Bronchial epithelial cell (primary cell): ENCODE results near the gene PPAT. TPM values are rescaled to one million over a fixed set of nuclear protein-coding genes. Genes with fewer than 3 reads are reported as not detected.

Experiments
- DNase-seq: peaks from one replicate; pipeline ENCODE4 v3.0.0-alpha.2; 2010; ENCODE audit warnings: low read depth
- FAIRE-seq: peaks from 2 replicates; lab custom pipeline; 2011; peaks lifted over from hg19 to GRCh38; lab: Jason Lieb, UNC
- H3K27me3 ChIP-seq: 2 replicates; pipeline ENCODE4 v1.5.1; 2011; ENCODE audit warnings: low read length; ENCODE audit not compliant: control insufficient read depth, insufficient read depth
- H3K36me3 ChIP-seq: 2 replicates; pipeline ENCODE4 v1.5.1; 2011; ENCODE audit warnings: low read length; ENCODE audit not compliant: control insufficient read depth, insufficient read depth
- H3K4me3 ChIP-seq: 2 replicates; pipeline ENCODE4 v1.5.1; 2011; ENCODE audit warnings: mild to moderate bottlenecking, low read depth, low read length, control low read depth
- total RNA-seq: library from RNA; depleted of rRNA; stranded (reverse); fragments of >200 nt; gene quantifications from 2 replicates; pipeline ENCODE4 v1.2.1, GENCODE V29; 2014
- TF ChIP-seq, protein P1 (sequence below): IDR thresholded peaks from 2 replicates; pipeline ENCODE4 v1.5.1; 2011; ENCODE audit warnings: mild to moderate bottlenecking, moderate library complexity, low read length, control low read depth, inconsistent platforms; ENCODE audit not compliant: insufficient read depth, severe bottlenecking

Gene PPAT
- total RNA-seq, 1 donor from 2014 or later, result 33.2 TPM

DNA sequence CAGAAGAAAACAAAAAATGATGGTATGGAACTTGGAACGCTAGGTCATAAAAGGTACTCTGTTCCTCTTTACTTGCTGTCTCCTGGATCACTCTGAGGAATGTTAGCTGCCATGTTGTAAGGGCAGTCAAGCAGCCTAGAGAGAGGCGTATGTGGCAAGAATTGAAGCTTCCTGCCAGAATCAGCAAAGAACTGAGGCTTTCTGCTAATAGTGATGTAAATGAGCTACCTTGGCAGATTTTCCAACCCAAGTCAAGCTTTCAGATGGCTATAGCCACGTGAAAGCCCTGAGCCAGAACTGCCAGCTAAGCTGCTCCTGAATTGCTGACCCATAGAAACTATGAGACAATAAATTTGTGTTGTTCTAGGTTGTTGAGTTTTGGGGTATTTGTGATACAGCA is 86.8 kb downstream of the PPAT start:
- DNase-seq (no peak), FAIRE-seq (no peak)
- TF ChIP-seq, protein P1, sequence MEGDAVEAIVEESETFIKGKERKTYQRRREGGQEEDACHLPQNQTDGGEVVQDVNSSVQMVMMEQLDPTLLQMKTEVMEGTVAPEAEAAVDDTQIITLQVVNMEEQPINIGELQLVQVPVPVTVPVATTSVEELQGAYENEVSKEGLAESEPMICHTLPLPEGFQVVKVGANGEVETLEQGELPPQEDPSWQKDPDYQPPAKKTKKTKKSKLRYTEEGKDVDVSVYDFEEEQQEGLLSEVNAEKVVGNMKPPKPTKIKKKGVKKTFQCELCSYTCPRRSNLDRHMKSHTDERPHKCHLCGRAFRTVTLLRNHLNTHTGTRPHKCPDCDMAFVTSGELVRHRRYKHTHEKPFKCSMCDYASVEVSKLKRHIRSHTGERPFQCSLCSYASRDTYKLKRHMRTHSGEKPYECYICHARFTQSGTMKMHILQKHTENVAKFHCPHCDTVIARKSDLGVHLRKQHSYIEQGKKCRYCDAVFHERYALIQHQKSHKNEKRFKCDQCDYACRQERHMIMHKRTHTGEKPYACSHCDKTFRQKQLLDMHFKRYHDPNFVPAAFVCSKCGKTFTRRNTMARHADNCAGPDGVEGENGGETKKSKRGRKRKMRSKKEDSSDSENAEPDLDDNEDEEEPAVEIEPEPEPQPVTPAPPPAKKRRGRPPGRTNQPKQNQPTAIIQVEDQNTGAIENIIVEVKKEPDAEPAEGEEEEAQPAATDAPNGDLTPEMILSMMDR, result no peak
- Histone ChIP-seq H3K27me3 (no peaks in the 10 kb centered on the region), H3K36me3 (peaks cover 2% of the 10 kb centered on the region), H3K4me3 (no peak overlapping the region)

DNA sequence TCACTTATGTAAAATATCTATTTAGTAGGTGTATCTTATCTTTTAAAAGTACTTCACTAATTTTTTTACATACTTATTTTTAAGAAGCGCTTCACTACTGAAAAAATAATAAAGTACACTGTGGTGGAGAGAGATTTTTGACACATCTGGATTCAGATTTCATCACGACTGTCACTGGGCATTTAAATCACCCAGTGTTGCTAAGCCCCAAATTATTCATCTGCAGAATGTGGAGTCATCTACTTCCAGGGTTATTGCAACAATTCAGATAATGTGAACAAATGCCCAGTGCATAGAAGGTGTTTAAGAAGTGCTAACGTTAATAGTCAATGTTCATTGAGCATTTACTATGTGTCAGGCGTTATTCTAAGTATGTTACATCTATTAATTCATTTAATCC is 90.0 kb downstream of the PPAT start:
- no peaks in the 10 kb centered on the region for H3K27me3 ChIP-seq
- H3K36me3 ChIP-seq, result peaks cover 2% of the 10 kb centered on the region
- FAIRE-seq (no peak), DNase-seq (no peak)
- TF ChIP-seq, protein P1, result no peak
- no peak overlapping the region for H3K4me3 ChIP-seq

Other genes with a start within 250 kb of the PPAT start
- 12.9 and 28.9 TPM in 2 replicates for gene AASDH, start 48.1 kb downstream of the PPAT start, total RNA-seq
- 19.5 and 29.7 TPM in 2 replicates for gene PAICS, start 645 bp upstream of the PPAT start, total RNA-seq
- gene SRP72, start 32.0 kb upstream of the PPAT start, total RNA-seq, result 73.7 and 107 TPM in 2 replicates
- gene ARL9, start 70.2 kb upstream of the PPAT start, total RNA-seq, result under 0.01 TPM in 2 replicates
- 30.8 and 194 TPM in 2 replicates for gene HOPX, start 245.7 kb upstream of the PPAT start, total RNA-seq